Neural progenitor cell (in vitro differentiated cells): ENCODE results near the gene DBH.

Experiments used
- EZH2 ChIP-seq: fragments of 200-600 bp; sonication (generic); IDR thresholded peaks from 2 replicates; pipeline ENCODE4 v1.6.1; 2017; ENCODE audit warnings: antibody characterized with exemption, mild to moderate bottlenecking, moderate library complexity
- EZH2phosphoT487 ChIP-seq: fragments of 200-600 bp; sonication (generic); IDR thresholded peaks from 2 replicates; pipeline ENCODE4 v1.6.1; 2017; ENCODE audit warnings: antibody characterized with exemption
- TF ChIP-seq, protein P1 (sequence below): fragments of 200-600 bp; sonication (generic); IDR thresholded peaks from 2 replicates; pipeline ENCODE4 v1.5.1; 2017; ENCODE audit warnings: antibody characterized with exemption, mild to moderate bottlenecking

DNA sequence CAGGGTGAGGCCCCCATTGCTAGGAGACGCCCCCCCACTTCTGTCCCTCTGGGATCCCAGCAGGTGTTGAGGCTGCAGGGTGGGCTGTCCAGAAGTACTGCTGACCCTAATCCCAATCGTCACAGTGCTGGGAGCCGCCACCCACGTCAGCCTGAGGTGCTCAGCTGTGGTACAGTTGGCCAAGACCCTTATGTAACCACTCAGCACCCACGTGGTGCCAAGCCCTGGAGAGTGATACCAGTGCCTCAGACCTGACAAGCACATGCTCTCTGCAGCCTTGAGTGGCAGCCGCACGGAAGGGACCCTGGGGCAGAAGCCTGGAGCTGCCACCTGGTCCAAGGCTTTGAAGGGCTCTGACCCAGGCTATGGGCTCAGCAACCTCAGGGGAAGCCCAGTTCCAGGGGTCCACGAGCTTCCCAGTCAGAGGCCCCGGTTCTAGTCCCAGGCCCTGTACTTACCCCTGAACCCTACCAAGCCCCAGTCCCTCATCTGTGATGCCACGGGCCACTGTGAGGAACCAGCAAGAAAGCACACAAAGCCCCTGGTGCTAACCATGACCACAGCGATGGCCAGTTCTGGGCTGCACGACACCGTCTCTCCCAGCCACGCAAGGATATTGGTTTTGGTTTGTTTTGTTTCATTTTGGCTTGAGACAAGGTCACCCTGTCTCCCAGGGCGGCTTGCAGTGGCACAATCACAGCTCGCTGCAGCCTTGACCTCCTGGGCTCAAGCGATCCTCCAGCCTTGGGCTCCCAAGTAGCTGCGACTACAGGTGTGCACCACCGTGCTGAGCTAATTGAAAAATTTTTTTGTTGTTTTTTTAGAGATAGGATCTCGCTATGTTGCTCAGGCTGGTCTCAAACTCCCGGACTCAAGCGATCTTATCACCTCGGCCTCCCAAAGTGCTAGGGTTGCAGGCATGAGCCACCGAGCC is 50.7 kb downstream of the DBH start:
- TF ChIP-seq, protein P1, sequence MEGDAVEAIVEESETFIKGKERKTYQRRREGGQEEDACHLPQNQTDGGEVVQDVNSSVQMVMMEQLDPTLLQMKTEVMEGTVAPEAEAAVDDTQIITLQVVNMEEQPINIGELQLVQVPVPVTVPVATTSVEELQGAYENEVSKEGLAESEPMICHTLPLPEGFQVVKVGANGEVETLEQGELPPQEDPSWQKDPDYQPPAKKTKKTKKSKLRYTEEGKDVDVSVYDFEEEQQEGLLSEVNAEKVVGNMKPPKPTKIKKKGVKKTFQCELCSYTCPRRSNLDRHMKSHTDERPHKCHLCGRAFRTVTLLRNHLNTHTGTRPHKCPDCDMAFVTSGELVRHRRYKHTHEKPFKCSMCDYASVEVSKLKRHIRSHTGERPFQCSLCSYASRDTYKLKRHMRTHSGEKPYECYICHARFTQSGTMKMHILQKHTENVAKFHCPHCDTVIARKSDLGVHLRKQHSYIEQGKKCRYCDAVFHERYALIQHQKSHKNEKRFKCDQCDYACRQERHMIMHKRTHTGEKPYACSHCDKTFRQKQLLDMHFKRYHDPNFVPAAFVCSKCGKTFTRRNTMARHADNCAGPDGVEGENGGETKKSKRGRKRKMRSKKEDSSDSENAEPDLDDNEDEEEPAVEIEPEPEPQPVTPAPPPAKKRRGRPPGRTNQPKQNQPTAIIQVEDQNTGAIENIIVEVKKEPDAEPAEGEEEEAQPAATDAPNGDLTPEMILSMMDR, result no peak
- TF ChIP-seq EZH2, result no peak
- no peak for TF ChIP-seq EZH2phosphoT487
